Measurements from ENCODE around the gene BPIFB6.

Gene BPIFB6

GRCh38 chr20:33091693-33092092, 60.2 kb downstream of the BPIFB6 start:
- Histone ChIP-seq H3K9me3 (replicated peaks; ENCODE audit: low read length) (no peaks in the 10 kb centered on the region), H3K27me3 (ENCODE audit: control insufficient read depth, insufficient read depth, low read length) (peaks cover 16% of the 10 kb centered on the region), H3K9ac (ENCODE audit: low read depth, low read length) (no peak overlapping the region), H3K4me1 (ENCODE audit: control insufficient read depth, insufficient read depth, low read length) (no peaks in the 10 kb centered on the region), H3K36me3 (ENCODE audit: insufficient read depth, low read length) (no peaks in the 10 kb centered on the region), H3K4me2 (ENCODE audit: low read length) (no peak overlapping the region), H3K4me3 (ENCODE audit: low read length) (no peak overlapping the region)

DNA sequence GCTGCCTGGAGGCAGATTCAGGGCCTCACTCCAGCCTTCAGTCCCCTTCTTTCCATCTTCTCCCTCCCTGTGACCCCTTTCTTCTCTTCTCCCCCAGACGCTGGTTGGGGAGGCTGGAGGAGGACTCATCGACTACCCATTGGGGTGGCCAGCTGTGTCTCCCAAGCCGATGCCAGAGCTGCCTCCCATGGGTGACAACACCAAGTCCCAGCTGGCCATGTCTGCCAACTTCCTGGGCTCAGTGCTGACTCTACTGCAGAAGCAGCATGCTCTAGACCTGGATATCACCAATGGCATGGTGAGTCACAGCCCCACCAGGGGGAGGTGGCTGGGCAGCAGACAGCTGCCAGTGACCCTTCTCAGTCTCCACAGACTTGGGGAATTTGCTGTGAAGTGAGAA, 60.9 kb downstream of the BPIFB6 start:
- no peaks in the 10 kb centered on the region for H3K4me1 ChIP-seq (ENCODE audit: control insufficient read depth, insufficient read depth, low read length)
- no peak overlapping the region for H3K4me2 ChIP-seq (ENCODE audit: low read length)
- H3K27me3 ChIP-seq (ENCODE audit: control insufficient read depth, insufficient read depth, low read length), result peaks cover 16% of the 10 kb centered on the region
- H3K9ac ChIP-seq (ENCODE audit: low read depth, low read length), result no peak overlapping the region
- H3K36me3 ChIP-seq (ENCODE audit: insufficient read depth, low read length), result no peaks in the 10 kb centered on the region
- no peak overlapping the region for H3K4me3 ChIP-seq (ENCODE audit: low read length)
- H3K9me3 ChIP-seq (replicated peaks; ENCODE audit: low read length), result no peaks in the 10 kb centered on the region

DNA sequence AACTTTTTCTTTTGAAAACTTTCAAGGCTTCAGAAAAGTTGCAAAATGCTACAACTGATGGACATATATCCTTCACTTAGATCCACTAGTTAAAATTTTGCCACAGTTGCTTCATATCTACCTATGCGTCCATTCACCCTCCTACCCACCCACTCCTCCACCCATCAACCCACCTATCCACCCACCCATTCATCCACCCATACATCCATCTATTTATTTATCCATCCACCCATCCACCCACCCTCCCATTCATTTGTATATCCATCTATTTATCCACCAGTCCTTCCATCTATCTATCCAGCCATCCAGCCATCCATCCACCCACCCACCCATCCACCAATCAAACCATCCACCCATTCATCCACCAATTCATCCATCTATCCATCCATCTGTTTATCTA, 61.6 kb downstream of the BPIFB6 start:
- Histone ChIP-seq H3K27me3 (ENCODE audit: control insufficient read depth, insufficient read depth, low read length) (peaks cover 19% of the 10 kb centered on the region), H3K9ac (ENCODE audit: low read depth, low read length) (no peak overlapping the region), H3K4me1 (ENCODE audit: control insufficient read depth, insufficient read depth, low read length) (no peaks in the 10 kb centered on the region), H3K36me3 (ENCODE audit: insufficient read depth, low read length) (no peaks in the 10 kb centered on the region), H3K4me3 (ENCODE audit: low read length) (no peak overlapping the region), H3K4me2 (ENCODE audit: low read length) (no peak overlapping the region), H3K9me3 (replicated peaks; ENCODE audit: low read length) (no peaks in the 10 kb centered on the region)

- H3K4me1 ChIP-seq (ENCODE audit: control insufficient read depth, insufficient read depth, low read length), result no peaks in the 10 kb centered on the region
- no peak overlapping the region for H3K9ac ChIP-seq (ENCODE audit: low read depth, low read length)
- H3K4me2 ChIP-seq (ENCODE audit: low read length), result no peak overlapping the region
- H3K4me3 ChIP-seq (ENCODE audit: low read length), result no peak overlapping the region
- no peaks in the 10 kb centered on the region for H3K9me3 ChIP-seq (replicated peaks; ENCODE audit: low read length)
- H3K36me3 ChIP-seq (ENCODE audit: insufficient read depth, low read length), result no peaks in the 10 kb centered on the region
- peaks cover 20% of the 10 kb centered on the region for H3K27me3 ChIP-seq (ENCODE audit: control insufficient read depth, insufficient read depth, low read length)
Observed at GRCh38 chr20:33093582-33093981, 62.1 kb downstream of the BPIFB6 start.

Measured in skeletal muscle satellite cell (primary cell).